SK-N-SH (cell line): ENCODE measurements around the gene SDK1.
"Not testable (repeated sequence)": the region's sequence is repeated elsewhere in the genome, so short reads cannot be mapped to it uniquely, and the experiment has no call there.

Source experiments
- EP300 ChIP-seq, 2 experiments: IDR thresholded peaks; 2 replicates each; pipeline versions ENCODE4 v1.4.0 to v1.6.1; 2012; ENCODE audit warnings: borderline replicate concordance in 1 of 2, low read depth in 1 of 2, low read length in 1 of 2
- EZH2phosphoT487 ChIP-seq: fragments of 200-600 bp; sonication (generic); IDR thresholded peaks from 2 replicates; pipeline ENCODE4 v1.6.1; 2017; ENCODE audit warnings: low read depth, mixed run types, mild to moderate bottlenecking, antibody characterized with exemption, moderate library complexity, borderline replicate concordance
- MEF2A ChIP-seq: IDR thresholded peaks from 2 replicates; pipeline ENCODE4 v1.4.0; 2012; ENCODE audit warnings: low read depth, borderline replicate concordance
- NFIC ChIP-seq: IDR thresholded peaks from 2 replicates; pipeline ENCODE4 v1.4.0; 2012; ENCODE audit warnings: borderline replicate concordance
- SIN3A ChIP-seq: IDR thresholded peaks from 2 replicates; pipeline ENCODE4 v1.6.1; 2012; ENCODE audit warnings: low read depth, mild to moderate bottlenecking, low read length, moderate library complexity, borderline replicate concordance
- TAF1 ChIP-seq: IDR thresholded peaks from 2 replicates; pipeline ENCODE4 v1.6.1; 2012; ENCODE audit warnings: low read depth, mild to moderate bottlenecking, low read length, moderate library complexity, borderline replicate concordance
- TCF12 ChIP-seq: IDR thresholded peaks from 2 replicates; pipeline ENCODE4 v1.4.0; 2012
- TF ChIP-seq, protein P1 (sequence below): fragments of 200-600 bp; sonication (generic); IDR thresholded peaks from 2 replicates; pipeline ENCODE4 v1.6.1; 2017; ENCODE audit warnings: antibody characterized with exemption, mild to moderate bottlenecking, moderate library complexity
- TF ChIP-seq, protein P2 (sequence below): IDR thresholded peaks from 2 replicates; pipeline ENCODE4 v1.4.0; 2012; ENCODE audit warnings: low read depth, borderline replicate concordance
- TF ChIP-seq, protein P3 (sequence below): IDR thresholded peaks from 2 replicates; pipeline ENCODE4 v1.6.1; 2012; ENCODE audit warnings: mild to moderate bottlenecking, low read depth, low read length, moderate library complexity

GRCh38 chr7:4314316-4314715, 1013.3 kb downstream of the SDK1 start:
- not testable (repeated sequence) for TF ChIP-seq EP300 (IDR thresholded peaks at IDR 0.05; ENCODE audit: borderline replicate concordance in 1 of 2, low read depth in 1 of 2, low read length in 1 of 2); NFIC; EZH2phosphoT487; SIN3A; MEF2A; TAF1; TCF12
- TF ChIP-seq, protein P1, sequence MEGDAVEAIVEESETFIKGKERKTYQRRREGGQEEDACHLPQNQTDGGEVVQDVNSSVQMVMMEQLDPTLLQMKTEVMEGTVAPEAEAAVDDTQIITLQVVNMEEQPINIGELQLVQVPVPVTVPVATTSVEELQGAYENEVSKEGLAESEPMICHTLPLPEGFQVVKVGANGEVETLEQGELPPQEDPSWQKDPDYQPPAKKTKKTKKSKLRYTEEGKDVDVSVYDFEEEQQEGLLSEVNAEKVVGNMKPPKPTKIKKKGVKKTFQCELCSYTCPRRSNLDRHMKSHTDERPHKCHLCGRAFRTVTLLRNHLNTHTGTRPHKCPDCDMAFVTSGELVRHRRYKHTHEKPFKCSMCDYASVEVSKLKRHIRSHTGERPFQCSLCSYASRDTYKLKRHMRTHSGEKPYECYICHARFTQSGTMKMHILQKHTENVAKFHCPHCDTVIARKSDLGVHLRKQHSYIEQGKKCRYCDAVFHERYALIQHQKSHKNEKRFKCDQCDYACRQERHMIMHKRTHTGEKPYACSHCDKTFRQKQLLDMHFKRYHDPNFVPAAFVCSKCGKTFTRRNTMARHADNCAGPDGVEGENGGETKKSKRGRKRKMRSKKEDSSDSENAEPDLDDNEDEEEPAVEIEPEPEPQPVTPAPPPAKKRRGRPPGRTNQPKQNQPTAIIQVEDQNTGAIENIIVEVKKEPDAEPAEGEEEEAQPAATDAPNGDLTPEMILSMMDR, result not testable (repeated sequence)
- TF ChIP-seq, protein P2, sequence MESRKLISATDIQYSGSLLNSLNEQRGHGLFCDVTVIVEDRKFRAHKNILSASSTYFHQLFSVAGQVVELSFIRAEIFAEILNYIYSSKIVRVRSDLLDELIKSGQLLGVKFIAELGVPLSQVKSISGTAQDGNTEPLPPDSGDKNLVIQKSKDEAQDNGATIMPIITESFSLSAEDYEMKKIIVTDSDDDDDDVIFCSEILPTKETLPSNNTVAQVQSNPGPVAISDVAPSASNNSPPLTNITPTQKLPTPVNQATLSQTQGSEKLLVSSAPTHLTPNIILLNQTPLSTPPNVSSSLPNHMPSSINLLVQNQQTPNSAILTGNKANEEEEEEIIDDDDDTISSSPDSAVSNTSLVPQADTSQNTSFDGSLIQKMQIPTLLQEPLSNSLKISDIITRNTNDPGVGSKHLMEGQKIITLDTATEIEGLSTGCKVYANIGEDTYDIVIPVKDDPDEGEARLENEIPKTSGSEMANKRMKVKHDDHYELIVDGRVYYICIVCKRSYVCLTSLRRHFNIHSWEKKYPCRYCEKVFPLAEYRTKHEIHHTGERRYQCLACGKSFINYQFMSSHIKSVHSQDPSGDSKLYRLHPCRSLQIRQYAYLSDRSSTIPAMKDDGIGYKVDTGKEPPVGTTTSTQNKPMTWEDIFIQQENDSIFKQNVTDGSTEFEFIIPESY, result not testable (repeated sequence)
- TF ChIP-seq, protein P3, sequence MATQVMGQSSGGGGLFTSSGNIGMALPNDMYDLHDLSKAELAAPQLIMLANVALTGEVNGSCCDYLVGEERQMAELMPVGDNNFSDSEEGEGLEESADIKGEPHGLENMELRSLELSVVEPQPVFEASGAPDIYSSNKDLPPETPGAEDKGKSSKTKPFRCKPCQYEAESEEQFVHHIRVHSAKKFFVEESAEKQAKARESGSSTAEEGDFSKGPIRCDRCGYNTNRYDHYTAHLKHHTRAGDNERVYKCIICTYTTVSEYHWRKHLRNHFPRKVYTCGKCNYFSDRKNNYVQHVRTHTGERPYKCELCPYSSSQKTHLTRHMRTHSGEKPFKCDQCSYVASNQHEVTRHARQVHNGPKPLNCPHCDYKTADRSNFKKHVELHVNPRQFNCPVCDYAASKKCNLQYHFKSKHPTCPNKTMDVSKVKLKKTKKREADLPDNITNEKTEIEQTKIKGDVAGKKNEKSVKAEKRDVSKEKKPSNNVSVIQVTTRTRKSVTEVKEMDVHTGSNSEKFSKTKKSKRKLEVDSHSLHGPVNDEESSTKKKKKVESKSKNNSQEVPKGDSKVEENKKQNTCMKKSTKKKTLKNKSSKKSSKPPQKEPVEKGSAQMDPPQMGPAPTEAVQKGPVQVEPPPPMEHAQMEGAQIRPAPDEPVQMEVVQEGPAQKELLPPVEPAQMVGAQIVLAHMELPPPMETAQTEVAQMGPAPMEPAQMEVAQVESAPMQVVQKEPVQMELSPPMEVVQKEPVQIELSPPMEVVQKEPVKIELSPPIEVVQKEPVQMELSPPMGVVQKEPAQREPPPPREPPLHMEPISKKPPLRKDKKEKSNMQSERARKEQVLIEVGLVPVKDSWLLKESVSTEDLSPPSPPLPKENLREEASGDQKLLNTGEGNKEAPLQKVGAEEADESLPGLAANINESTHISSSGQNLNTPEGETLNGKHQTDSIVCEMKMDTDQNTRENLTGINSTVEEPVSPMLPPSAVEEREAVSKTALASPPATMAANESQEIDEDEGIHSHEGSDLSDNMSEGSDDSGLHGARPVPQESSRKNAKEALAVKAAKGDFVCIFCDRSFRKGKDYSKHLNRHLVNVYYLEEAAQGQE, result not testable (repeated sequence)
